ENCODE data around the gene SLC39A13.

DNA sequence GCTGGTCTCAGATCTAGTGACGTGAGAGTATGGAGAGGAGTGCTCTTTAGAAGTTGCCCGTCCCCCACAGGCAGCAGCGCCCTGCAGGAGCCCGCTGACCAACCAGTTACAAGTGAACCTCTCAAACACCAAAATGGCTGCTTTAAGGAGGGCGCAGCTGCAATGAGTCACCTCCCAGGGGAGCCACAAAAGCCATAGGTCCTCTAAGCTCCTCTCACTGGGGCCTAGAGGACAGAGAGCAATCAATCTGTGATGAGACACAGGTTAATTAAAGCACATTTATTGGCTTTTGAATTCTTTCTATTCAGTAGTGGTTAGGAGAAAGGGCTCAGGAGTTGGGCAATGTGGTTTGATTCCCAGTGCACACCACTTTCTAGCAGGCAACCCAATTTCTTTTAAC lies 56.1 kb downstream of the SLC39A13 start:
- TF ChIP-seq POLR2AphosphoS5 (IDR thresholded peaks at IDR 0.05) = no peak
- TF ChIP-seq, protein P1, sequence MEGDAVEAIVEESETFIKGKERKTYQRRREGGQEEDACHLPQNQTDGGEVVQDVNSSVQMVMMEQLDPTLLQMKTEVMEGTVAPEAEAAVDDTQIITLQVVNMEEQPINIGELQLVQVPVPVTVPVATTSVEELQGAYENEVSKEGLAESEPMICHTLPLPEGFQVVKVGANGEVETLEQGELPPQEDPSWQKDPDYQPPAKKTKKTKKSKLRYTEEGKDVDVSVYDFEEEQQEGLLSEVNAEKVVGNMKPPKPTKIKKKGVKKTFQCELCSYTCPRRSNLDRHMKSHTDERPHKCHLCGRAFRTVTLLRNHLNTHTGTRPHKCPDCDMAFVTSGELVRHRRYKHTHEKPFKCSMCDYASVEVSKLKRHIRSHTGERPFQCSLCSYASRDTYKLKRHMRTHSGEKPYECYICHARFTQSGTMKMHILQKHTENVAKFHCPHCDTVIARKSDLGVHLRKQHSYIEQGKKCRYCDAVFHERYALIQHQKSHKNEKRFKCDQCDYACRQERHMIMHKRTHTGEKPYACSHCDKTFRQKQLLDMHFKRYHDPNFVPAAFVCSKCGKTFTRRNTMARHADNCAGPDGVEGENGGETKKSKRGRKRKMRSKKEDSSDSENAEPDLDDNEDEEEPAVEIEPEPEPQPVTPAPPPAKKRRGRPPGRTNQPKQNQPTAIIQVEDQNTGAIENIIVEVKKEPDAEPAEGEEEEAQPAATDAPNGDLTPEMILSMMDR (IDR thresholded peaks at IDR 0.05) = no peak

All from gastroesophageal sphincter (tissue), 3 donors.